Measurements from ENCODE around the gene BCAN.
A peak's percentile ranks its signal among the peaks of the same experiment; 100 is the strongest.

The BCAN gene

DNA sequence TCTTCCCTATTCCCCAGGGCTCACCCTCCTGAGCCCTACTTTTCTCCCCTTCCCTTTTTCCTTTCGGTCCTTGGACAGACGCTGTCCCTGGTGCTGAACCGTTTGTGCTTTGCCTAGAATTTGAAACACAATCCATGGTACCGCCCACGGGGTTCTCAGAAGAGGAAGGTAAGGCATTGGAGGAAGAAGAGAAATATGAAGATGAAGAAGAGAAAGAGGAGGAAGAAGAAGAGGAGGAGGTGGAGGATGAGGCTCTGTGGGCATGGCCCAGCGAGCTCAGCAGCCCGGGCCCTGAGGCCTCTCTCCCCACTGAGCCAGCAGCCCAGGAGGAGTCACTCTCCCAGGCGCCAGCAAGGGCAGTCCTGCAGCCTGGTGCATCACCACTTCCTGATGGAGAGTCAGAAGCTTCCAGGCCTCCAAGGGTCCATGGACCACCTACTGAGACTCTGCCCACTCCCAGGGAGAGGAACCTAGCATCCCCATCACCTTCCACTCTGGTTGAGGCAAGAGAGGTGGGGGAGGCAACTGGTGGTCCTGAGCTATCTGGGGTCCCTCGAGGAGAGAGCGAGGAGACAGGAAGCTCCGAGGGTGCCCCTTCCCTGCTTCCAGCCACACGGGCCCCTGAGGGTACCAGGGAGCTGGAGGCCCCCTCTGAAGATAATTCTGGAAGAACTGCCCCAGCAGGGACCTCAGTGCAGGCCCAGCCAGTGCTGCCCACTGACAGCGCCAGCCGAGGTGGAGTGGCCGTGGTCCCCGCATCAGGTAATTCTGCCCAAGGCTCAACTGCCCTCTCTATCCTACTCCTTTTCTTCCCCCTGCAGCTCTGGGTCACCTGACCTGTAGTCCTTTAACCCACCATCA is 10.4 kb downstream of the BCAN start:
- ATAC-seq (replicated peaks; ENCODE audit: extremely low read depth, poor library complexity, severe bottlenecking) (no peak), DNase-seq (ENCODE audit: low spot score in 2 of 2) (no peak)
- Mint-ChIP-seq H3K4me3 (no peak overlapping the region), H3K27ac (ENCODE audit: low read depth) (no peak overlapping the region), H3K27me3 (peaks cover 100% of the 10 kb centered on the region), H3K9me3 (no peaks in the 10 kb centered on the region), H3K36me3 (ENCODE audit: insufficient read depth) (peaks cover 2% of the 10 kb centered on the region), H3K4me1 (peaks cover 10% of the 10 kb centered on the region)

DNA sequence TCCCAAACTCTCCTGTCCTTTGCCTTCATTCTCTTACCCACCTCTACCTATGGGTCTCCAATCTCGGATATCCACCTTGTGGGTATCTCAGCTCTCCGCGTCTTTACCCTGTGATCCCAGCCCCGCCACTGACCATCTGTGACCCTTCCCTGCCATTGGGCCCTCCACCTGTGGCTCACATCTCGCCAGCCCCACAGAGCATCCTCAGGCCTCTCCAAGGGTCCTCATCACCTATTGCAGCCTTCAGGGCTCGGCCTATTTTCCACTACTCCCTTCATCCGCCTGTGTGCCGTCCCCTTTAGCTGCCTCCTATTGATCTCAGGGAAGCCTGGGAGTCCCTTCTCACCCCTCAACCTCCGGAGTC is 11.1 kb downstream of the BCAN start:
- Mint-ChIP-seq H3K4me1 (peaks cover 16% of the 10 kb centered on the region), H3K27ac (ENCODE audit: low read depth) (no peak overlapping the region), H3K9me3 (no peaks in the 10 kb centered on the region), H3K27me3 (peaks cover 98% of the 10 kb centered on the region), H3K4me3 (no peak overlapping the region), H3K36me3 (ENCODE audit: insufficient read depth) (peaks cover 2% of the 10 kb centered on the region)
- no peak for DNase-seq (ENCODE audit: low spot score in 2 of 2)
- ATAC-seq (replicated peaks; ENCODE audit: extremely low read depth, poor library complexity, severe bottlenecking), result no peak

DNA sequence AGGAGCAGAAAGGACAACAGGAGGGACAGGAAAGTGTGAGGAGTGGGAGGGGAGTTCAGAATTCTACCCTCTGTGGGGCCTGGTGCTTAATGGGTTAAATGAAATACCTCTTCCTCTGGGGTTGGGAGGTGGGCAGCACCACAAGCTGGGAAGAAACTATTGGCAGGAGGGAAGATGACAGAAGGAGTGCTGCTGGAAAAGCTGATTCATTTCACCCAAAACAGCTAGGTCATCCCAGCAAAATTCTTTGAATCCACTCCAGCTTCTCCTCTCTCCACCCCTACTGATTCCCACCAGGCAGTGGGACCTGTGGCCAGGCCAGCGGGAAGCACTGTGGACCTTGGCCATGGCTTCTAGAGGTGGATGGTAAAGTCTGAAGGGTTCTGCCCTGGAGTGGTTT is 12.8 kb downstream of the BCAN start:
- peaks cover 80% of the 10 kb centered on the region for H3K27me3 Mint-ChIP-seq
- H3K4me3 Mint-ChIP-seq, result no peak overlapping the region
- H3K4me1 Mint-ChIP-seq, result peaks cover 32% of the 10 kb centered on the region
- H3K9me3 Mint-ChIP-seq, result no peaks in the 10 kb centered on the region
- peaks cover 3% of the 10 kb centered on the region for H3K36me3 Mint-ChIP-seq (ENCODE audit: insufficient read depth)
- DNase-seq (ENCODE audit: low spot score in 2 of 2) (no peak), ATAC-seq (replicated peaks; ENCODE audit: extremely low read depth, poor library complexity, severe bottlenecking) (no peak)
- no peak overlapping the region for H3K27ac Mint-ChIP-seq (ENCODE audit: low read depth)

DNA sequence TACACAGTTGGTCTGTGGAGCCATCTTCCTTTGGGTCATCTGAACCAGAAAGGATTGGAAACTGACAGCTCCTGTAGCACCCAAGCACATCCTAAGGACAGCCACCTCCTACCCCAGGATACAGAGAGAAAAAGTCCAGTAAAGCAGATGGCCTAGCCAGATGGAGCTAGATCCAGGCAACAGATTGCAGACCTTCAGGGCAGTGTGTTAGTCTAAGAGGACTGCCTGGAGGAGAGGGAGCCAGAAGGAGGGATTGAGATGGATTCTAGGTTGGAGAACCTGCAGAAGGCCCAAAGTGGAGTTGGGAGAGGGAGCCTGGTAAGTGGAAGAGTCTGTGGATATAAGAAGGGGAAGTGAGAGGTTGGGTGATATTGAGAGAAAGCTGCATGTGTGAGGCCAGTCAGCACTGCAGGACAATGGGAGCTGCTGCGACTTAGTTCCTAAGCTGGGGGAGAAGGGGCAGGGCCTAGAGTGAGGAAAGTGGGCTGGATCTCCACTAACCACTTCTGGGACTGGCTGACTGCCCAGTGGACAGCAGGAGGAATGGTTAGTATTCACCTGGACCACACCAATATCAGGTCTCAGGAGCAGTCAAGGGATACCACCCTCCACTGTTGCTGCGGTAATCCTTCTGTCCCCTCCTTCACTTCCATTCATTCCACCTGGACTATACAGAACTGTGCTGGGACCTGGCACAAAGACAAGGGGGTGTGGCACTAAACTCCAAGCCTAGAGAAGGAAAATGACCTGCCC is 13.4 kb downstream of the BCAN start:
- no peak for DNase-seq (ENCODE audit: low spot score in 2 of 2)
- H3K4me3 Mint-ChIP-seq, result peak overlapping the region; percentile 5
- no peak for ATAC-seq (replicated peaks; ENCODE audit: extremely low read depth, poor library complexity, severe bottlenecking)
- H3K27ac Mint-ChIP-seq (ENCODE audit: low read depth), result no peak overlapping the region
- peaks cover 4% of the 10 kb centered on the region for H3K36me3 Mint-ChIP-seq (ENCODE audit: insufficient read depth)
- peaks cover 39% of the 10 kb centered on the region for H3K4me1 Mint-ChIP-seq
- peaks cover 74% of the 10 kb centered on the region for H3K27me3 Mint-ChIP-seq
- H3K9me3 Mint-ChIP-seq, result no peaks in the 10 kb centered on the region

DNA sequence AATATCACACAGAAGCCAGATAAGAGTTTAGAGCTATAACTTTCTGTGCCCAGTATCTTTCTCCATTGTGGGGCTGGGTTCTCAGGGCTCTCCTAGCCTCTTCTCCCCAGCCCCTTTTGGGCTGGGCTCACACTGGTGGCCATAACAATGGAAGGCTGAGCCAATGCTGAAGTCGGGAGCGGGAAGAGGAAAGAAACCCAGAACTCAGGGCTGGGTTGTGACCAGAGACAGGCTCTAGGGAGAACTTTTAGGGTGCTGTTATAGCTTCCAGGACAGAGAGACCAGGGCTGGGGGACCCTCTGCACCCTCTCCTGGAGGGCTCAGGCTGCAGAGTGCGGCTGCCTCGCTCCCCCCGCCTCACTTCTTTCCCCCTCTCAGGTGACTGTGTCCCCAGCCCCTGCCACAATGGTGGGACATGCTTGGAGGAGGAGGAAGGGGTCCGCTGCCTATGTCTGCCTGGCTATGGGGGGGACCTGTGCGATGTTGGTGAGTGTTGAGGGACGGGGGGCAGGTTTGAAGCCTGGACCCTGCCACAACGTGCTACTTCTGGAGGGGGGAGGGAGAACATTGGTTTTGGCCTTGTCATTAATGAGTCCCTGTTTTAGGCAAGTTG is 14.1 kb downstream of the BCAN start:
- H3K4me1 Mint-ChIP-seq, result peaks cover 45% of the 10 kb centered on the region
- no peaks in the 10 kb centered on the region for H3K9me3 Mint-ChIP-seq
- H3K27ac Mint-ChIP-seq (ENCODE audit: low read depth), result no peak overlapping the region
- ATAC-seq (replicated peaks; ENCODE audit: extremely low read depth, poor library complexity, severe bottlenecking) (no peak), DNase-seq (ENCODE audit: low spot score in 2 of 2) (no peak)
- peaks cover 67% of the 10 kb centered on the region for H3K27me3 Mint-ChIP-seq
- peak overlapping the region; percentile 82 for H3K4me3 Mint-ChIP-seq
- peaks cover 4% of the 10 kb centered on the region for H3K36me3 Mint-ChIP-seq (ENCODE audit: insufficient read depth)

DNA sequence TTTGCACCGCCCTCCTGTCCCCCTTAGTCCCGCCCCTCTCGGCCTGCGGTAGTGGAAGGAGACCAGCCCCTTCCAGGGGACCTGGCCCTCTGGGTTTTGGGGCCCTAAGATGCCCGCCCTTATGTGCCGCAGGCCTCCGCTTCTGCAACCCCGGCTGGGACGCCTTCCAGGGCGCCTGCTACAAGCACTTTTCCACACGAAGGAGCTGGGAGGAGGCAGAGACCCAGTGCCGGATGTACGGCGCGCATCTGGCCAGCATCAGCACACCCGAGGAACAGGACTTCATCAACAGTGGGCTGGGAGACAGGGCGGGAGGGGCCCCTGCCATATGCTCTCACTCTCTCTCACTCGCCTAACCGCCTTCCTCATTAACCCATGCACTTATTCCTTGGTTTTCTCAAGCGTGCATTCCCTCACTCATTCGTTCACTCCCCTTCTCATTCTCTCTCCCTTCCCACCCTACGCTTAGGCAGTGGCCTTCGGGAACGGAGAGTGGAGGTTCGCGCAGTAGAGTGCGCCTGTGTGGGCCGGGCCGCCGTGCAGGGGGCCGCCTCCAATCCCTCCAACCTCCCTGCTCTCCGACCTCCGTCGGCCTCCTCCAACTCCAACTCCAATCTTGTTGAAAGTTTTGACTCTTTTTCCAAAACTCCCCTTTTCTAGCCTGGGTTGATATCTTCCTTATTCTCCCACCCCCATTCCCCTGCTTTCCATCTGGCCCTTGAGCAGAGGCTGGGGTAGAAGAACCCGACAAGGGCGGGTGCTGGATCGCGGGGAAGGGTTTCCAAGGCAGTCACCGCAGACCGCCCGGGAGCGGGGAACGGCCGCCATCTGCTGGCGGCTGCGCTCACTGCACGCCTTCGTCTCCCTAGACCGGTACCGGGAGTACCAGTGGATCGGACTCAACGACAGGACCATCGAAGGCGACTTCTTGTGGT is 15.2 kb downstream of the BCAN start:
- DNase-seq (ENCODE audit: low spot score in 2 of 2), result peak; percentile 44 to 62
- Mint-ChIP-seq H3K27ac (ENCODE audit: low read depth) (peak overlapping the region; percentile 45), H3K4me1 (peaks cover 52% of the 10 kb centered on the region), H3K9me3 (no peaks in the 10 kb centered on the region), H3K4me3 (peak overlapping the region; percentile 82), H3K27me3 (peaks cover 57% of the 10 kb centered on the region), H3K36me3 (ENCODE audit: insufficient read depth) (peaks cover 7% of the 10 kb centered on the region)
- peak; percentile 34 for ATAC-seq (replicated peaks; ENCODE audit: extremely low read depth, poor library complexity, severe bottlenecking)

DNA sequence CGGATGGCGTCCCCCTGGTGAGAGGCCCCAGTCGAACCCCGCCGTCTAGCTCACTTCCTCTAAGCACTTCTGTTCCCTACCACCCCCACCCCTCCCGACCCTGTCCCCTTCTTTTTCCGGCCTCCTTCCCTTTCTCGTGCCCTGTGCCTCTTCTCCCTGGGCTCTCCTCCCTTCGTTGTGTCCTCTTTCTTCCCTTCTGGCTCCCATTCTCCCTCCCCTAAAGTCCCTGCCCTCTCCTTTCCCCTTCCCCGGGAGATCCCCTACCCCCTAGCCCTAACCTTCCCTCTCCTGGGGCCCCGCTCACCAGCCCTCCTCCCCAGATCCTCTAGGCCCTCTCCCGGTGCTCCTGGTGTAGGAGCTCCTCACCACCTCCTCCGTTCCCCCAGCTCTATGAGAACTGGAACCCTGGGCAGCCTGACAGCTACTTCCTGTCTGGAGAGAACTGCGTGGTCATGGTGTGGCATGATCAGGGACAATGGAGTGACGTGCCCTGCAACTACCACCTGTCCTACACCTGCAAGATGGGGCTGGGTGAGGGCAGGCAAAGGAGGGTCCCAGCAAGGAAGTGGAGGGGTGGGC is 15.9 kb downstream of the BCAN start:
- Mint-ChIP-seq H3K27me3 (peaks cover 49% of the 10 kb centered on the region), H3K36me3 (ENCODE audit: insufficient read depth) (peaks cover 7% of the 10 kb centered on the region), H3K27ac (ENCODE audit: low read depth) (peak overlapping the region; percentile 45), H3K4me1 (peaks cover 52% of the 10 kb centered on the region), H3K9me3 (no peaks in the 10 kb centered on the region), H3K4me3 (peak overlapping the region; percentile 82)
- ATAC-seq (replicated peaks; ENCODE audit: extremely low read depth, poor library complexity, severe bottlenecking) (no peak), DNase-seq (ENCODE audit: low spot score in 2 of 2) (no peak)

DNA sequence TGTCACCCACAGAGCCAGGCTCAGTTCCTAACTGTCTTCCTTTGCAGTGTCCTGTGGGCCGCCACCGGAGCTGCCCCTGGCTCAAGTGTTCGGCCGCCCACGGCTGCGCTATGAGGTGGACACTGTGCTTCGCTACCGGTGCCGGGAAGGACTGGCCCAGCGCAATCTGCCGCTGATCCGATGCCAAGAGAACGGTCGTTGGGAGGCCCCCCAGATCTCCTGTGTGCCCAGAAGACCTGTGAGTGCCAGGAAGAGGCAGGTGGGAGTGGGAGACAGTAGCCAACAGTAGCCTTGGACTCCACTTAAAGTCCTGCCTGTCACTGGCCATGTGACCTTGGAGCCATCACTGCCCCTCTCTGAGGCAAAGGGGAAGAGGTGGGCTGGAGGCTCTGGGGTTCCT is 16.6 kb downstream of the BCAN start:
- H3K36me3 Mint-ChIP-seq (ENCODE audit: insufficient read depth), result peaks cover 8% of the 10 kb centered on the region
- H3K4me1 Mint-ChIP-seq, result peaks cover 52% of the 10 kb centered on the region
- no peak for DNase-seq (ENCODE audit: low spot score in 2 of 2)
- no peak for ATAC-seq (replicated peaks; ENCODE audit: extremely low read depth, poor library complexity, severe bottlenecking)
- no peak overlapping the region for H3K4me3 Mint-ChIP-seq
- H3K9me3 Mint-ChIP-seq, result no peaks in the 10 kb centered on the region
- no peak overlapping the region for H3K27ac Mint-ChIP-seq (ENCODE audit: low read depth)
- H3K27me3 Mint-ChIP-seq, result peaks cover 43% of the 10 kb centered on the region

DNA sequence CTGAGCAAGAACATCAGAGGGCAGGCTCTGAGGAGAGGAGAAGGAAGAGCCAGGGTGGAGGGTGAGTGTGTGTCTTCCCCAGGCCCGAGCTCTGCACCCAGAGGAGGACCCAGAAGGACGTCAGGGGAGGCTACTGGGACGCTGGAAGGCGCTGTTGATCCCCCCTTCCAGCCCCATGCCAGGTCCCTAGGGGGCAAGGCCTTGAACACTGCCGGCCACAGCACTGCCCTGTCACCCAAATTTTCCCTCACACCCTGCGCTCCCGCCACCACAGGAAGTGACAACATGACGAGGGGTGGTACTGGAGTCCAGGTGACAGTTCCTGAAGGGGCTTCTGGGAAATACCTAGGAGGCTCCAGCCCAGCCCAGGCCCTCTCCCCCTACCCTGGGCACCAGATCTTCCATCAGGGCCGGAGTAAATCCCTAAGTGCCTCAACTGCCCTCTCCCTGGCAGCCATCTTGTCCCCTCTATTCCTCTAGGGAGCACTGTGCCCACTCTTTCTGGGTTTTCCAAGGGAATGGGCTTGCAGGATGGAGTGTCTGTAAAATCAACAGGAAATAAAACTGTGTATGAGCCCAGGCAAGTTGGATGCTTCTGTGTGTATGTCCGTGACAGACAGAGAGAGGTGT is 17.1 kb downstream of the BCAN start:
- H3K4me1 Mint-ChIP-seq, result peaks cover 52% of the 10 kb centered on the region

DNA sequence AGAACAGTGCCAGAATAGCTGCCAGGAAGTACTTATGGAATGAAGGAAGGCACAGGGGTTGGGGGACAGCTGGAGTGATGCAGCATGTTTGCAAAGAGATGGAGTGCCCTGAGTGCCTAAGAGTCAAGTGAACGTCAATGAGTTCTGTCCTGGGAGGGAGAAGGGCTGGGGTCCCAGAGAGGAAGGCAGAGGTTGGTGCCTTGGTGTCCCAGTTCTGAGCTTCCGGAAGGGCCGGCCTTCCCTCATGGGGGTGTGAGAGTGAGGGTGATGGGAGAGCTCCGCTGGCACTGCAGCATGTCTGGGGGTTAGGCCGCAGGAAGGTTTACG is 17.7 kb downstream of the BCAN start:
- DNase-seq (ENCODE audit: low spot score in 2 of 2) (no peak), ATAC-seq (replicated peaks; ENCODE audit: extremely low read depth, poor library complexity, severe bottlenecking) (no peak)
- H3K4me3 Mint-ChIP-seq, result peak overlapping the region; percentile 59
- no peaks in the 10 kb centered on the region for H3K9me3 Mint-ChIP-seq
- peaks cover 9% of the 10 kb centered on the region for H3K36me3 Mint-ChIP-seq (ENCODE audit: insufficient read depth)
- peaks cover 52% of the 10 kb centered on the region for H3K4me1 Mint-ChIP-seq
- H3K27ac Mint-ChIP-seq (ENCODE audit: low read depth), result peak overlapping the region; percentile 19
- H3K27me3 Mint-ChIP-seq, result peaks cover 31% of the 10 kb centered on the region

More for the DNA sequence above, 17.1 kb downstream of the BCAN start:
- Mint-ChIP-seq H3K27ac (ENCODE audit: low read depth) (no peak overlapping the region), H3K36me3 (ENCODE audit: insufficient read depth) (peaks cover 9% of the 10 kb centered on the region), H3K9me3 (no peaks in the 10 kb centered on the region), H3K27me3 (peaks cover 37% of the 10 kb centered on the region), H3K4me3 (peak overlapping the region; percentile 59)
- DNase-seq (ENCODE audit: low spot score in 2 of 2) (no peak), ATAC-seq (replicated peaks; ENCODE audit: extremely low read depth, poor library complexity, severe bottlenecking) (no peak)

DNA sequence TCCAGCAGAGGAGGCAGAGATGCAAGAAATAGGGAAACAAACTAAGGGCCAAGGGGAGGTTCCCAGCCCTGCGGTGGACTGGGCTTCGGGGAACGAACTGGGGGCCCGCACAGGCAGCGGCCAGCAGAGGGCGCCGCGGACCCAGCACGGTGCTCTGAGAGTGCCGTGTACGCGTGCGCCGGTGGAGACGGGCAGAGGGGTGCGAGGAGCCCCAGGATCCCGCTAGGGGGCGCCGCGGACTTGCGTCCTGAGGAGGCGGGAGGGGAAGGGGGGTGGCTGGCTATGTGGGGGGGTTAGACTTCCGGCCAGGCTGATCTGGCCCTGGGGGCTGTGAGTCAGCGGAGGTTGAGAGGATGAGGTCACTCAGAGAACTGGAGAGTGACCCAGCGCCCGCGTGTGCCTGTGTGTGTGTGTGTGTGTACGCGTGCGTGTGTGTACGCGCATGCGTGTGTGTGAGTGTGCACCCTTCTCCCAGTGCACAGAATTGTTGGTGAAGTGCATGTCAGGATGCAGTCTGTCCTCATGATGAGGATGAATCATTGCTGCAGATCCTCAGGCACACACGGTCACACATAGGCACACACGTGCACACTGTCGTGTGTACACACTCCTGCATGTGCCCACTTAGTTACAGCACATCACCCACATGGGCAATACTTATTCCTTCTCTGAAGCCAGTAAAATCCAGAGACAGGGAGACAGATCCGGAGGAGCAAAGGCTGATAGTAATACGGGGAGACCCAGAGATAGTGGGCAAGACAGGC is 18.3 kb downstream of the BCAN start:
- ATAC-seq (replicated peaks; ENCODE audit: extremely low read depth, poor library complexity, severe bottlenecking) (peak; percentile 86), DNase-seq (ENCODE audit: low spot score in 2 of 2) (peak; percentile 84 to 91)
- Mint-ChIP-seq H3K27me3 (peaks cover 26% of the 10 kb centered on the region), H3K27ac (ENCODE audit: low read depth) (peak overlapping the region; percentile 19), H3K4me3 (peak overlapping the region; percentile 59), H3K36me3 (ENCODE audit: insufficient read depth) (peaks cover 9% of the 10 kb centered on the region), H3K9me3 (no peaks in the 10 kb centered on the region), H3K4me1 (peaks cover 52% of the 10 kb centered on the region)

Data from central memory CD8-positive, alpha-beta T cell (primary cell).